OCI-LY3 (cell line): Measurements from ENCODE around the gene LDLRAD4.
A peak's percentile ranks its signal among the peaks of the same experiment; 100 is the strongest.

Source experiments
- H2AFZ ChIP-seq: fragments of 200-600, 300-600 bp; shearing (Covaris generic); 2 replicates; pipeline ENCODE4 v1.6.0; 2014; ENCODE audit warnings: antibody characterized with exemption, low read depth, low read length
- H3K27ac ChIP-seq: fragments of 200-600, 300-600 bp; sonication (generic); 2 replicates; pipeline ENCODE4 v1.5.1; 2014; ENCODE audit warnings: mild to moderate bottlenecking, low read length, moderate library complexity, mixed read lengths
- H3K27me3 ChIP-seq: fragments of 200-600, 300-600 bp; sonication (generic); 2 replicates; pipeline ENCODE4 v1.6.1; 2014; ENCODE audit warnings: low read depth, low read length, mixed read lengths
- H3K36me3 ChIP-seq: fragments of 200-600, 300-600 bp; sonication (generic); replicated peaks from 2 replicates; pipeline ENCODE3; 2014; ENCODE audit warnings: low read depth, low read length, mixed read lengths
- H3K4me1 ChIP-seq: fragments of 300-600, 200-600 bp; sonication (generic); 2 replicates; pipeline ENCODE4 v1.6.1; 2014; ENCODE audit warnings: low read length, mixed read lengths
- H3K4me2 ChIP-seq: fragments of 200-600, 300-600 bp; sonication (generic); 2 replicates; pipeline ENCODE4 v1.6.1; 2014; ENCODE audit warnings: low read length, mixed read lengths
- H3K4me3 ChIP-seq: fragments of 300-600, 200-600 bp; sonication (generic); 2 replicates; pipeline ENCODE4 v1.5.1; 2014; ENCODE audit warnings: antibody characterized with exemption, mild to moderate bottlenecking, low read length, moderate library complexity
- H3K79me2 ChIP-seq: fragments of 300-600, 200-600 bp; shearing (Covaris generic); 2 replicates; pipeline ENCODE4 v1.6.1; 2014; ENCODE audit warnings: mild to moderate bottlenecking, low read length, mixed read lengths
- H3K9ac ChIP-seq: fragments of 300-600, 200-600 bp; shearing (Covaris generic); 2 replicates; pipeline ENCODE4 v1.6.0; 2014; ENCODE audit warnings: mild to moderate bottlenecking, low read length, moderate library complexity
- H3K9me3 ChIP-seq: fragments of 200-600, 300-600 bp; shearing (Covaris generic); 2 replicates; pipeline ENCODE4 v1.6.1; 2014; ENCODE audit warnings: low read length, mixed read lengths; ENCODE audit not compliant: insufficient read depth
- H4K20me1 ChIP-seq: fragments of 200-600, 300-600 bp; sonication (generic); 2 replicates; pipeline ENCODE4 v1.6.1; 2016; ENCODE audit warnings: low read length, mixed read lengths; ENCODE audit not compliant: insufficient read depth
- EZH2phosphoT487 ChIP-seq: fragments of 200-600 bp; shearing (Covaris generic); IDR thresholded peaks from 2 replicates; pipeline ENCODE4 v1.6.1; 2018; ENCODE audit warnings: antibody characterized with exemption, mixed run types, low read depth
- TF ChIP-seq, protein P1 (sequence below): fragments of 200-600, 300-600 bp; sonication (generic); IDR thresholded peaks from 2 replicates; pipeline ENCODE4 v1.5.1; 2014; ENCODE audit warnings: antibody characterized with exemption, low read length, low read depth

LDLRAD4 gene

DNA sequence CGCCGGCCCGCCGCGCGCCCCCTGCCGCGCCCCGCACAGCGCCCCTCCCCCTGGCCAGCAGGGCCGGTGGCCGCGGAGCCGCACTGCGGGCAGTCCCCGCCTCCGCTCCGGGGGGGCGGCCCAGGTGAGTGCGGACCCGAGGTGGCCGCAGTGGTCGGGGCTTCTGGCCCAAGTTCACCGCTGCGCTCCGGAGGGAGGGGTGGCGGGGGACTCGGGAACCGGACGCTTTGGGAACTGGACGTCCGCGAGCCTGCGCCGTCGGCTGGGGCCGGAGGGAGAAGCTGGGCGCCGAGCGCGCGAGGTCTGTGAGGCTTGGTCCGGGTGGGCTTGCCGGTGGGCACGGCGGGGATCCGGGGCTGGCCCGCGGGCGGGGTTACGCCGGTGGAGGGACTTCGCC, 591 bp upstream of the LDLRAD4 start:
- Histone ChIP-seq H3K27me3 (peaks cover 61% of the 10 kb centered on the region), H3K27ac (no peak overlapping the region), H3K36me3 (no peaks in the 10 kb centered on the region), H4K20me1 (no peaks in the 10 kb centered on the region; the same call in 1 of the 2 replicates), H3K4me2 (peak overlapping the region; percentile 76), H3K4me3 (peak overlapping the region; percentile 85), H3K9ac (no peak overlapping the region), H3K4me1 (peaks cover 9% of the 10 kb centered on the region), H2AFZ (no peak overlapping the region; the same call in 1 of the 2 replicates), H3K9me3 (no peaks in the 10 kb centered on the region), H3K79me2 (no peaks in the 10 kb centered on the region)
- TF ChIP-seq, protein P1, sequence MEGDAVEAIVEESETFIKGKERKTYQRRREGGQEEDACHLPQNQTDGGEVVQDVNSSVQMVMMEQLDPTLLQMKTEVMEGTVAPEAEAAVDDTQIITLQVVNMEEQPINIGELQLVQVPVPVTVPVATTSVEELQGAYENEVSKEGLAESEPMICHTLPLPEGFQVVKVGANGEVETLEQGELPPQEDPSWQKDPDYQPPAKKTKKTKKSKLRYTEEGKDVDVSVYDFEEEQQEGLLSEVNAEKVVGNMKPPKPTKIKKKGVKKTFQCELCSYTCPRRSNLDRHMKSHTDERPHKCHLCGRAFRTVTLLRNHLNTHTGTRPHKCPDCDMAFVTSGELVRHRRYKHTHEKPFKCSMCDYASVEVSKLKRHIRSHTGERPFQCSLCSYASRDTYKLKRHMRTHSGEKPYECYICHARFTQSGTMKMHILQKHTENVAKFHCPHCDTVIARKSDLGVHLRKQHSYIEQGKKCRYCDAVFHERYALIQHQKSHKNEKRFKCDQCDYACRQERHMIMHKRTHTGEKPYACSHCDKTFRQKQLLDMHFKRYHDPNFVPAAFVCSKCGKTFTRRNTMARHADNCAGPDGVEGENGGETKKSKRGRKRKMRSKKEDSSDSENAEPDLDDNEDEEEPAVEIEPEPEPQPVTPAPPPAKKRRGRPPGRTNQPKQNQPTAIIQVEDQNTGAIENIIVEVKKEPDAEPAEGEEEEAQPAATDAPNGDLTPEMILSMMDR = no peak
- no peak for TF ChIP-seq EZH2phosphoT487

DNA sequence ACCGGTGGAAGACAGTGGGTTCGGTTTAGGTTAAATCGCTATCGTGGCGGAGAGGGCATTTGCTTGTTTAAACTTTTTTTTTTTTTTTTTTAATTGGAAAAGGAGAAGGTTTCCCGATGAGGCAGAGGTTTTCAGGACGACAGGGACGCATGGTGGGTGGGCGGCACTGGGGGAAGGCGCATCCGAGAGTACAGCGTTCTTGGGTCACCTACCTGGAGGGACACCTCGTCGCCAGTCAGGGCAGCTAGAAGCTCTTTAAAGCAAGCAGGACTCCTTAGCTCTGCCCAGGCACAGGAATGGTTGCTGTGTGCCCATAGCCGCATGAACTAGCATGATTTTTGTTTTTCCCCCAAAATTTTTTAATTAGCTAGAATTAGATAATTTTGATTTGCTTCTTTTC, 437 bp downstream of the LDLRAD4 start:
- Histone ChIP-seq H3K4me1 (peaks cover 9% of the 10 kb centered on the region), H3K4me3 (no peak overlapping the region), H3K27ac (no peak overlapping the region), H4K20me1 (no peaks in the 10 kb centered on the region; the same call in 1 of the 2 replicates), H3K9me3 (no peaks in the 10 kb centered on the region), H3K4me2 (no peak overlapping the region), H3K27me3 (peaks cover 56% of the 10 kb centered on the region), H3K9ac (no peak overlapping the region), H3K36me3 (no peaks in the 10 kb centered on the region), H3K79me2 (no peaks in the 10 kb centered on the region), H2AFZ (no peak overlapping the region)
- TF ChIP-seq, protein P1 = no peak
- no peak for TF ChIP-seq EZH2phosphoT487

DNA sequence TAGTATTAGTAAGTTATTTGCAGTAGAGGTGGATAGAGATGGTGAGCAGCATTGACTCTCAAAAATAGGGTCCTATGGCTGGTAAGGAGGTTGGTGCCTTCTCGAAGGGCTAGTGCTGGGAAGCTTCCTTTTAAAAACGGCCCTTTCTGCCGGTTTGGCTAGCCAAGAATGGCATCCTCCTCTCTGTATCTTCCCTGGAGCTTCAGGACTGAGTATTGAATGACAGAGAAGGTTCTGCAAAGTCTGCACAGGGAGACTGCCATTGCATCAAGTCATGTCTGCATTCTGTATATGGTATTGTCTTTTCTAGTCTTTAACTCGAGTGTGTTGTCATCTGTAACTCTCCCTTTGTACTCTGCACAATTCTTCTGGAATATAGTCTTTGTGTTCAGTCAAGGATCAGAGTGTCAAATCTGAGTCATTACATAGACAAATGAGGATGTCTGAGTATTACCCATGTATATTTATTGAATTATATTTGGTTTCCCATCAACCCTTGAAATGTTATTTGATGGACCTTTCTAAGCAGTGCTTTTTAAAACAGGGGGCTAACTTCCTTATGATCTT, 1.1 kb downstream of the LDLRAD4 start:
- no peak overlapping the region for H3K4me2 ChIP-seq
- H3K27me3 ChIP-seq = peaks cover 54% of the 10 kb centered on the region
- no peak overlapping the region for H3K27ac ChIP-seq
- H3K9me3 ChIP-seq = no peaks in the 10 kb centered on the region
- H3K4me1 ChIP-seq = peaks cover 9% of the 10 kb centered on the region
- H3K79me2 ChIP-seq = no peaks in the 10 kb centered on the region
- H3K9ac ChIP-seq = no peak overlapping the region
- TF ChIP-seq, protein P1 = no peak
- TF ChIP-seq EZH2phosphoT487 = no peak
- no peak overlapping the region for H3K4me3 ChIP-seq
- no peak overlapping the region for H2AFZ ChIP-seq
- no peaks in the 10 kb centered on the region; the same call in 1 of the 2 replicates for H4K20me1 ChIP-seq
- H3K36me3 ChIP-seq = no peaks in the 10 kb centered on the region

DNA sequence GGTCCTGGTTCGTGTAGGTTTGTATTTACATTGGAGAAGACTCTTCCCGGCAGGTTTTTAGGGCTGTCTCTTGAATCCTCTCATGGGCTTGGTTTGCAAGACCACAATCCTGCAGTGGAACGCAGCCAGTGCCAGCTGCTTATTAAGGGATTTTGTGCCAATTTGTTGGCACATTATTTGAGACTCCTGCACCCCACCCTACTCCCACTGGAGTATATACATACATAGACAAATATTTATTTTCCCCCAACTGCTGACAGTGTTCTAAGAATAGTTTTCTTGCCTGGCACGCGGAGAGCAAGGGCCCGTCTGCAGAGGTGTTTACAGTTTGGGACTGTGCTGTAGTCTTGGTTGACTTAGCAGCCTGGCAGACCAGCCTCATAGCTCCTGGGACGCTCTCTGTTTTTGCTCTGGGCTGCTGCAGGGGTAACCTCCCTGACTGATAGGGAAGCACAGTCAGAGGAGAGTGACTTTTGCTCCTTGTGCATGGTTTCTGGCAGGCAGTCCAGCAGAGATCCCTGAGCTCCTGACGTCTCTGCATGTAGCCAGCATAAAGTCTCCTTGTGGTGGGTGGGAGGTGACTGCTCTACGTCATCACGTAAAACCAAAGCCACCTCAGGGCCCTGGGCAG, 1.9 kb downstream of the LDLRAD4 start:
- no peak overlapping the region for H3K27ac ChIP-seq
- H3K9me3 ChIP-seq = no peaks in the 10 kb centered on the region
- H2AFZ ChIP-seq = no peak overlapping the region
- H3K36me3 ChIP-seq = no peaks in the 10 kb centered on the region
- no peak overlapping the region for H3K4me3 ChIP-seq
- H4K20me1 ChIP-seq = no peaks in the 10 kb centered on the region; the same call in 1 of the 2 replicates
- no peak overlapping the region for H3K9ac ChIP-seq
- H3K4me1 ChIP-seq = peaks cover 9% of the 10 kb centered on the region
- TF ChIP-seq, protein P1 = no peak
- no peak for TF ChIP-seq EZH2phosphoT487
- H3K4me2 ChIP-seq = no peak overlapping the region
- H3K27me3 ChIP-seq = peaks cover 49% of the 10 kb centered on the region
- H3K79me2 ChIP-seq = no peaks in the 10 kb centered on the region
